KBM-7 (cell line): ENCODE measurements around the gene ZNF358.

Experiments used
- DNase-seq: peaks from one replicate; pipeline ENCODE4 v3.0.0-alpha.2; 2015
- in situ Hi-C: fragments of 300-500 bp; cut with MboI; formaldehyde crosslinking; loops from 2 replicates; pipeline ENCODE4 v1.14.3; 2020; ENCODE audit warnings: low sequenced_read_pairs, low pct_unique_long_range_greater_than_20kb, mixed read lengths

The ZNF358 gene

GRCh38 chr19:7515645-7516151, at the start of gene ZNF358:
TSS of gene ZNF358 (plus strand) at chr19:7516103. CDS start at chr19:7519243, 3,140 bp downstream.
- no peak for DNase-seq
- in situ Hi-C loops: no loop called here

GRCh38 chr19:7467009-7467989, 48.6 kb upstream of the ZNF358 start:
- no peak for DNase-seq
- in situ Hi-C loops: no loop called here

GRCh38 chr19:7468840-7469239, 47.1 kb upstream of the ZNF358 start:
- in situ Hi-C loops: no loop called here
- no peak for DNase-seq

DNA sequence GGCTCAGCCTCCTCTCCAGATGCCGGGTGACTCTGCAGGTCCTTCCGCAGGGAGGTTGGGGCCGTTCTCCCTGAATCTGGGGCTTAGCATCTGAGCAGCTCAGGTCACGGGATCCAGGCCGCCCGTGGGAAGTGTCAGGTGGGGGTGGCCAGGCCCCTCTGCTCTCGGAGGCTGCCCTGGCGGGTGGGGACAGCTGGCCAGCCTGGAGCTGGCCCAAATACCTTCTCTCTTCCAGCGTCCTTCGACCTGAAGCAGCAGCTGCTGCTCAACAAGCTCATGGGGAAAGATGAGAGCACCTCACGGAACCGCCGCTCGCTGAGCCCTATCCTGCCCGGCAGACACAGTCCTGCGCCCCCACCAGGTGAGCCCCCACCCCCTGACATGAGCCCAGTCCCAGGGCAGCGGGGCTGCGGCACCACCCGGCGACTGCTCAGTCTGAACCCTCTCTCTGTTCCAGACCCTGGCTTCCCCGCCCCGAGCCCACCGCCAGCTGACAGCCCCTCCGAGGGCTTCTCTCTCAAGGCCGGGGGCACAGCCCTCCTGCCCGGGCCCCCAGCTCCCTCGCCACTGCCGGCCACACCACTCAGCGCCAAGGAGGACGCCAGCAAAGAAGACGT, 46.1 kb upstream of the ZNF358 start:
- in situ Hi-C loops: no loop called here
- no peak for DNase-seq

DNA sequence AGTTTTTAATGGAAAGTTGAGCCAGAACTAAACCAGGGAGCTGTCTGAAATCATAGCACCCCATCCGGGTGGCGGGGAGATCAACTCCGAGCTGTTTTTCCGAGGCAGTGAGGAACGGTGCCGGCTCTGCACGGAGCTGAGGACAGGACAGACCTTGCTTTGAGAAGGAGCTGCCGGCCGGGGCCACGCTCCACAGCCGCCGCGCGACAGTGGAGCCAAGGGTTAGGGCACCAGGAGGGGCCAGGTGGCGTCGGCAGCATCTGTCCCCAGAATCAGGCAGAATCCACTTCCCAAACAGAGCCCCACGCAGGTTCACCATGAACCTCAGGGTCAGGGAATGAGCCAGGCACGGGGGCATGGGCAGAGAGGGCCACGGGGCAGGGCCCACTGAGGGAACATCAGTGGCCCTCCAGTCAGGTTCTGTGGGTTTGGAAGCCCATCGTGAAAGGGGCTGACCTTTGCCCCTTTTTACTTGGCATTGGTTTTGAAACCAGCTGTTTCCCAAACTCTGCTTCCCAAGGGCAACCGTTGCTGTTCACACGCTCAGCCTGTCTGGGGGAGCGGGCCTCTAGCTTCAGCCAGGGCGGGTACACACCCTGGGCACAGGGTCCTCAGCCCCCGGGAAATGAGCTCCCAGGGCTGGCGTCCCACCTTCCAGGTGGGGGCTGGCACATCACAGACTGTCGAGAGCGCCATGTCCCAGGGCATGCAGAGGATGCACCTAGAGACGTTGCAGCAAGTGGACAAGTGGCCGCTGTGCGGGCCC, 45.2 kb upstream of the ZNF358 start:
- no peak for DNase-seq
- in situ Hi-C loops: no loop called here

GRCh38 chr19:7471696-7472615, 43.9 kb upstream of the ZNF358 start:
- in situ Hi-C loops: no loop called here
- no peak for DNase-seq

DNA sequence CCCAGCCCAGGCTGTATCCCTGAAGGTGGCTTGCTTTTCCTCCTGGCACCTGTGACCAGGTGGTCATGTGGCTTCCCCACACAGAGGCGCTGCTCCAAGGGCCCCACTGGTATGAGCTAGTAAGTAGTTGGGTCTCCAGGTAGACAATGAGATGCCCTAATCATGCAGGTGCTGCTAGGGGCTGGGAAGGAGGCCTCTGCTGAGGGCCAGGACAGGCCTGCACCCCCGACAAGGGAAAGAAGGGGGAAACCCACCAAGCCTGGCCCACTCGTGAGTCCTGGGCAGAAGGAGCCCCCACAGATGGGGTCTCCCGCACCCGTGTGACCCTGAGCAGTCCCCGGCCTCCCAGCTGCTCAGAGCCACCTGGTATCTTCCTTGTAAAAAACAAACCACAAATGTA, 40.2 kb upstream of the ZNF358 start:
- in situ Hi-C loops: no loop called here
- DNase-seq: no peak

DNA sequence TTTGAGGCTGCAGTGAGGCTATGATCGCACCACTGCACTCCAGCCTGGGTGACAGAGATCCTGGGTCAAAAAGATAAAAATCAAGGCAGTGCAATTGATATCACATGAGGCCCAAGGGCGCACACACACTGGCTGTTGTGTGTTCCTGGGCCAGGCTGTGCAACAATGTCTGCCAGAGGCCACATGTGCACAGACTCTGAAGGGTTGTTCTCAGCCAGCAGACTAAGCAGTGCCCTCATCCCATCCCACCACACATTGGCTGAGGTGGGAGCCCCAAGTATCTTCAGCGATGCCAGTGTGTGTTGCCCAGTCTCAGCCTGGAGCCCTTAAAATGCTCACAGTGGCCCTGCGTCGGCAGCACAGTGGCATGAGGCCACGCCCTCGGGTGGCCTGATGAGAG, 39.7 kb upstream of the ZNF358 start:
- in situ Hi-C loops: no loop called here
- DNase-seq: no peak

- no peak for DNase-seq
- in situ Hi-C loops: no loop called here
Measured at GRCh38 chr19:7476777-7477494, 39.0 kb upstream of the ZNF358 start.

- no peak for DNase-seq
- in situ Hi-C loops: no loop called here
Measured at GRCh38 chr19:7477758-7478157, 38.1 kb upstream of the ZNF358 start.

GRCh38 chr19:7478173-7478842, 37.6 kb upstream of the ZNF358 start:
- in situ Hi-C loops: no loop called here
- no peak for DNase-seq

GRCh38 chr19:7478843-7479227, 37.1 kb upstream of the ZNF358 start:
- DNase-seq: no peak
- in situ Hi-C loops: no loop called here

DNA sequence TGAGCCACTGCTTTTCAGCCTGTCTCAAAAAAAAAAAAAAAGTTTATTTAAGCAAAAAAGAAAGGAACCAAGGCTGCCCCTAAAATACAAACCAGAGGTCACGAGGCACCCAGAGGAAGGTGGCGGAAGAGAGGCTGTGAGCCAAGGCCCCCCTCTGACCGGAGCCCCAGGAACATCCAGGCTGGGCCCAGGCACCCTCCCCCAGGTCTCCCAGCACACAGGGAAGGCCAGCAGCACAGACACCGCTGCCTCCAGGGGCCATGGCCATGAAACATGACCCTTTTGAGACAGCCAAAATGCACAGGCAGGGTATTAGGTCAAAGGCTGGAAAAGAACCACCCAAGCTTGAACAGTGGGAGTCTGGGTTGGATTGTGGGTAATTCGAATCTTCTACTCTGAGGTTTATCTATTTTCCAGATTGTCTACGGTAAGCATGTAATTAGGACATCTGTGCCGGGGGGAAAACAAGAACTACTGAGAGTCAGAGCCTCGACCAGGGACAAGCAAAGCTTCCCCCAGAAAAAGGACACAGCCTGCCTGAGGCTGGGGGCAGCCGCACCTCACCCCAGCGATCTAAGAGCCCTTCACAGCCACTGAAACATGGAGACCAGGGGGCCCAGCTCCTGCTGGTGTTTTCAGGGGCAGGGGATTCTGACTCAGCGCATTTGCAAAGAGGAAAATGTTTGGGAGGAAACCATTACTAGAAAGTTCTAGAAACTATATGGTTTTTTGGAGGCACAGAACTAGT, 35.5 kb upstream of the ZNF358 start:
- in situ Hi-C loops: no loop called here
- no peak for DNase-seq

DNA sequence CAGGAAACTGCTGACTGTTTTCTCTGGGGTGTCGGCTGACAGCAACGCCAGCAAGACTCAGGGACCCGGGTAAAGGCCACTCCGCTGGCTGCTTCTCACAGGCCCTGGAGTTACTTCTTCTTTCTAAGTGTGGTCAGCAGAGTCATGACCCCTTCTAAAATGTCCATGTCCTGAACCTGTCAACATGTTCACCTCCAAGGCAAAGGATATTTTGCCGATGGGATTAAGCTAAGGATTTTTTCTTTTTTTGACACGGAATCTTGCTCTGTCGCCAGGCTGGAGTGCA, 35.0 kb upstream of the ZNF358 start:
- in situ Hi-C loops: no loop called here
- DNase-seq: no peak

DNA sequence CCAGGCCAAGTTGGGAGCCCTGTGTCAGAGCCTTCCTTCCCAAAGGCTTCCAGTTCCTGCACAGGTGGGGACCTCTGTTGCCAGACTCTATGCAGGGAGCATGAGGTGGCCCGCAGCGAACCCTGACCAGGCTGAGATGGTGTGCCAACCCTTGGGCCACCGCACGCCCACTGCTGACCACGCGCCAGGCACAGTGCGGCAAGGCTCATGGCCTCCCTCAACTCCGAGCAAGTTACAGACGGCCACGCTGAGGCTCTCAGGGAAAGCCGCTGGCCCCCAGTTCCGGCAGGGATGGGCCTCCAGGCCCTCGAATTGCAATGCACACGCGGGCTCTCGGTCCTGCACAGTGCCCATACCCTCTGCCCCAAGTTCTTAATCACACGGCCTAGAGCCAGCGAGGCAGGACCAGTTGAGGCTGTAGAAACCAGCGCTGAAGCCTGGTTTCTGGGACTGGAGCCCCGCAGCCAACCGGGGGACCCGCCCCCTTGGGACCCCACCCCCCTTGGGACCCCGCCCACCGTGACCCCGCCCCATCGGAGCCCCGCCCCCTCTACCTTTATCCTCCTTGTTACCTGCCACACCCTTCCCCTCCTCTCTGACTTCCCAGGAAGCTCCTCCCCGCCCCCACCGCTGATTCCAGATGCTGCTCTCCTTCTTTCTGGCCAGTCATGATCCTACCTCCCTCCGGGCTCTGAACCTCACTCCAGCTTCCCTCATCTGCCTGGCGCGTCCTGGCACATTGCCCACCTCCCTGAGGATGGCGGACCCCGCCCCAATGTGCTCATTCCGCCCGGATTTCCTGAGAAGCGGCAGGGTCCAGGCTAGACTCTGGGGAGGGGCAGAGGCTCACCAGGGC, 33.1 kb upstream of the ZNF358 start:
- DNase-seq: no peak

GRCh38 chr19:7483720-7484201, 32.1 kb upstream of the ZNF358 start:
- DNase-seq: no peak
- in situ Hi-C loops: no loop called here

More for the DNA sequence above, 33.1 kb upstream of the ZNF358 start:
- in situ Hi-C loops: no loop called here
